ENCODE data around the gene SNX25. TPM values are rescaled to one million over a fixed set of nuclear protein-coding genes. Genes with fewer than 3 reads are reported as not detected.

The SNX25 gene
- total RNA-seq, 2 donors from 2014 or later: 13.3 to 30.6 TPM

- Histone ChIP-seq H3K9ac (ENCODE audit: low read depth in 2 of 2, low read length in 2 of 2) (no peak overlapping the region), H3K4me1 (no peaks in the 10 kb centered on the region), H3K9me3 (no peaks in the 10 kb centered on the region), H3K36me3 (peaks cover 6% of the 10 kb centered on the region), H3K27ac (no peak overlapping the region), H3K4me3 (no peak overlapping the region), H3K27me3 (no peaks in the 10 kb centered on the region)
- intact Hi-C loops (cut with DNase I): no loop called here
- DNase-seq: no peak
- TF ChIP-seq CTCF (IDR thresholded peaks at IDR 0.05): no peak
Measured at GRCh38 chr4:185404031-185404430, 194.6 kb downstream of the SNX25 start.

- Histone ChIP-seq H3K27me3 (no peaks in the 10 kb centered on the region), H3K4me1 (no peaks in the 10 kb centered on the region), H3K36me3 (peaks cover 6% of the 10 kb centered on the region), H3K9ac (ENCODE audit: low read depth in 2 of 2, low read length in 2 of 2) (no peak overlapping the region), H3K27ac (no peak overlapping the region), H3K9me3 (no peaks in the 10 kb centered on the region), H3K4me3 (no peak overlapping the region)
- TF ChIP-seq CTCF (IDR thresholded peaks at IDR 0.05): no peak
- DNase-seq: no peak
- intact Hi-C loops (cut with DNase I): no loop called here
Measured at GRCh38 chr4:185405296-185405999, 196.1 kb downstream of the SNX25 start.

- TF ChIP-seq CTCF (IDR thresholded peaks at IDR 0.05): no peak
- Histone ChIP-seq H3K9me3 (no peaks in the 10 kb centered on the region), H3K27ac (no peak overlapping the region), H3K9ac (ENCODE audit: low read depth in 2 of 2, low read length in 2 of 2) (no peak overlapping the region), H3K27me3 (no peaks in the 10 kb centered on the region), H3K4me1 (no peaks in the 10 kb centered on the region), H3K36me3 (no peaks in the 10 kb centered on the region), H3K4me3 (no peak overlapping the region)
- no peak for DNase-seq
- intact Hi-C loops (cut with DNase I): no loop called here
Measured at GRCh38 chr4:185408432-185408831, 199.0 kb downstream of the SNX25 start.

GRCh38 chr4:185411849-185412248 is 202.5 kb downstream of the SNX25 start:
- no peaks in the 10 kb centered on the region for H3K9me3 ChIP-seq
- no peak overlapping the region for H3K27ac ChIP-seq
- intact Hi-C loops (cut with DNase I): no loop called here
- H3K4me3 ChIP-seq: no peak overlapping the region
- no peaks in the 10 kb centered on the region for H3K4me1 ChIP-seq
- no peaks in the 10 kb centered on the region for H3K36me3 ChIP-seq
- DNase-seq: no peak
- no peak overlapping the region for H3K9ac ChIP-seq (ENCODE audit: low read depth in 2 of 2, low read length in 2 of 2)
- no peak for TF ChIP-seq CTCF (IDR thresholded peaks at IDR 0.05)
- no peaks in the 10 kb centered on the region for H3K27me3 ChIP-seq

GRCh38 chr4:185412412-185412811 is 203.0 kb downstream of the SNX25 start:
- H3K36me3 ChIP-seq: no peaks in the 10 kb centered on the region
- H3K4me3 ChIP-seq: no peak overlapping the region
- no peaks in the 10 kb centered on the region for H3K27me3 ChIP-seq
- peak overlapping the region in 1 of 2 donors; percentile 5 for H3K9ac ChIP-seq (ENCODE audit: low read depth in 2 of 2, low read length in 2 of 2)
- H3K4me1 ChIP-seq: no peaks in the 10 kb centered on the region
- intact Hi-C loops (cut with DNase I): no loop called here
- TF ChIP-seq CTCF (IDR thresholded peaks at IDR 0.05): no peak
- H3K9me3 ChIP-seq: no peaks in the 10 kb centered on the region
- no peak for DNase-seq
- H3K27ac ChIP-seq: no peak overlapping the region

Other genes starting within 250 kb of the SNX25 start
- gene HELT, start 191.1 kb upstream of the SNX25 start, total RNA-seq: not detected
- gene SLC25A4, start 66.3 kb upstream of the SNX25 start, total RNA-seq: 10 to 100 TPM; 35.0 to 44.6 TPM
- 10 to 100 TPM; 12.2 to 22.4 TPM for gene CFAP97, start 5.6 kb upstream of the SNX25 start, total RNA-seq
- under 1 TPM; 0.30 to 0.42 TPM for gene LRP2BP, start 186.3 kb downstream of the SNX25 start, total RNA-seq
- gene ANKRD37, start 187.2 kb downstream of the SNX25 start, total RNA-seq: 10 to 100 TPM; 12.7 to 17.3 TPM
- 10 to 100 TPM; 22.0 to 23.5 TPM for gene UFSP2, start 216.4 kb downstream of the SNX25 start, total RNA-seq

Measured in colonic mucosa (tissue), 4 donors.